DOHH2 (cell line): ENCODE data around the gene DHRS3.

Experiments used
- H3F3A ChIP-seq: fragments of 200-600 bp; sonication (generic), shearing (Covaris generic); 2 replicates; pipeline ENCODE4 v1.6.0; 2016; ENCODE audit warnings: antibody characterized with exemption, mild to moderate bottlenecking; ENCODE audit not compliant: control insufficient read depth, insufficient read depth
- H3K27ac ChIP-seq: fragments of 200-600 bp; sonication (generic); 2 replicates; pipeline ENCODE4 v1.5.1; 2014; ENCODE audit warnings: low read depth, mild to moderate bottlenecking, low read length, moderate library complexity
- H3K27me3 ChIP-seq: fragments of 200-600 bp; sonication (generic); 2 replicates; pipeline ENCODE4 v1.6.1; 2014; ENCODE audit warnings: mild to moderate bottlenecking, low read length, mixed read lengths; ENCODE audit not compliant: control insufficient read depth
- H3K36me3 ChIP-seq: fragments of 200-600 bp; sonication (generic); 2 replicates; pipeline ENCODE4 v1.6.1; 2014; ENCODE audit warnings: mild to moderate bottlenecking, low read length, moderate library complexity, mixed read lengths; ENCODE audit not compliant: control insufficient read depth
- H3K4me1 ChIP-seq: fragments of 200-600 bp; sonication (generic); 2 replicates; pipeline ENCODE4 v1.6.1; 2014; ENCODE audit warnings: mild to moderate bottlenecking, low read length, mixed read lengths; ENCODE audit not compliant: control insufficient read depth
- H3K4me2 ChIP-seq: fragments of 200-600 bp; sonication (generic); 2 replicates; pipeline ENCODE4 v1.6.0; 2014; ENCODE audit warnings: mild to moderate bottlenecking, low read length, moderate library complexity
- H3K4me3 ChIP-seq: fragments of 200-600 bp; sonication (generic); 2 replicates; pipeline ENCODE4 v1.5.1; 2014; ENCODE audit warnings: mild to moderate bottlenecking, low read length, mixed read lengths
- H3K79me2 ChIP-seq: fragments of 200-600 bp; sonication (generic); 2 replicates; pipeline ENCODE4 v1.6.1; 2014; ENCODE audit warnings: mild to moderate bottlenecking, low read length, mixed read lengths; ENCODE audit not compliant: control insufficient read depth
- H3K9me2 ChIP-seq: fragments of 200-600 bp; sonication (generic); replicated peaks from 2 replicates; pipeline ENCODE4 v1.6.1; 2014; ENCODE audit warnings: mild to moderate bottlenecking, low read length, mixed read lengths; ENCODE audit not compliant: control insufficient read depth
- H3K9me3 ChIP-seq: fragments of 200-600 bp; sonication (generic); 2 replicates; pipeline ENCODE4 v1.6.1; 2014; ENCODE audit warnings: antibody characterized with exemption, low read length, mixed read lengths; ENCODE audit not compliant: control insufficient read depth, insufficient read depth
- H4K20me1 ChIP-seq: fragments of 200-600 bp; sonication (generic); 2 replicates; pipeline ENCODE4 v1.6.0; 2014; ENCODE audit warnings: low read depth, mild to moderate bottlenecking, antibody characterized with exemption, low read length, moderate library complexity; ENCODE audit not compliant: control insufficient read depth, insufficient read depth
- EZH2phosphoT487 ChIP-seq: fragments of 200-600 bp; sonication (generic); IDR thresholded peaks from 2 replicates; pipeline ENCODE4 v1.6.1; 2017; ENCODE audit warnings: borderline replicate concordance, mild to moderate bottlenecking, antibody characterized with exemption, low read length, moderate library complexity, mixed read lengths
- TF ChIP-seq, protein P1 (sequence below): fragments of 200-600 bp; sonication (generic); IDR thresholded peaks from one replicate; pipeline ENCODE4 v1.5.1; 2014; ENCODE audit warnings: antibody characterized with exemption, mild to moderate bottlenecking, low read depth, low read length; ENCODE audit not compliant: poor library complexity, severe bottlenecking

Gene DHRS3

DNA sequence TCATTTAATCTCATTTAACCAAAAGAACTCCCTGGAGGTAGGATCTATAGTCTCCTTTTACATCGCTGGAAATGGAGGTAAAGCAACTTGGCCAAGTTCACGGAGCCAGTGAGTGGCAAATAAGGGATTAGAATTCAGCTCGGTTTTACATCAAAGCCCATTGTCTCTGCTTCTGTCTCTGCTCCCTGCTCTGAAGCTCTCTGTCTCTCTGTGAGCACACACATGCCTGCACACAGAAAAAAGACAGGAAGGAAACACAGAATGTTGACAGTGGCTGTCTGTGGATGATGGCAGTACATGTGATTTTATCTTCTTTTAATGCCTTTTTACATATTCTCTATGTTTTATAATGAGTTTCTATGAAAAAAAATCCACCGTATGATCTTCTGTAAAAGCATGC is 8.9 kb upstream of the DHRS3 start:
- Histone ChIP-seq H3F3A (no peaks in the 10 kb centered on the region), H3K4me3 (no peak overlapping the region)

DNA sequence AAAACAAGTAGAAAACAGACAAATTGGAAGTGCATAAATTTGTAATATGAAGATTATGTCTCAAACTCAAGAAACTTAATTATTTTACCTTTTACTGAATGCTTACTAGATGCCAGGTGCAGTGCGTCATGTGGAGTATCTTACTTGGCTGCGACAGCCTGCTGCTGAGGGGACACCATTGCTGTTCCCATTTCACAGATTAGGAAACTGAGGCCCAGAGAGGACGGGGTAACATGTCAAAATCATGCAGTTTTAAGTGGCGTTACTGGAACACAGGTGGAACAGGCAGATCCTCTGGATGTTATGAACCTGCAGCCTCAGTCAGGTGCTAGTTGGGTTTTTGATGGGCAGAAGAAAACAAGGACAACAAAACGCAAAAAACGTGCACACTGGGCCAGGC is 7.3 kb upstream of the DHRS3 start:
- Histone ChIP-seq H3K9me3 (no peaks in the 10 kb centered on the region), H3F3A (no peaks in the 10 kb centered on the region), H3K79me2 (no peaks in the 10 kb centered on the region), H3K4me1 (no peaks in the 10 kb centered on the region), H3K9me2 (no peaks in the 10 kb centered on the region), H3K27ac (no peak overlapping the region), H4K20me1 (no peaks in the 10 kb centered on the region), H3K36me3 (no peaks in the 10 kb centered on the region), H3K4me2 (no peak overlapping the region), H3K4me3 (no peak overlapping the region), H3K27me3 (peaks cover under 1% of the 10 kb centered on the region)
- TF ChIP-seq, protein P1, sequence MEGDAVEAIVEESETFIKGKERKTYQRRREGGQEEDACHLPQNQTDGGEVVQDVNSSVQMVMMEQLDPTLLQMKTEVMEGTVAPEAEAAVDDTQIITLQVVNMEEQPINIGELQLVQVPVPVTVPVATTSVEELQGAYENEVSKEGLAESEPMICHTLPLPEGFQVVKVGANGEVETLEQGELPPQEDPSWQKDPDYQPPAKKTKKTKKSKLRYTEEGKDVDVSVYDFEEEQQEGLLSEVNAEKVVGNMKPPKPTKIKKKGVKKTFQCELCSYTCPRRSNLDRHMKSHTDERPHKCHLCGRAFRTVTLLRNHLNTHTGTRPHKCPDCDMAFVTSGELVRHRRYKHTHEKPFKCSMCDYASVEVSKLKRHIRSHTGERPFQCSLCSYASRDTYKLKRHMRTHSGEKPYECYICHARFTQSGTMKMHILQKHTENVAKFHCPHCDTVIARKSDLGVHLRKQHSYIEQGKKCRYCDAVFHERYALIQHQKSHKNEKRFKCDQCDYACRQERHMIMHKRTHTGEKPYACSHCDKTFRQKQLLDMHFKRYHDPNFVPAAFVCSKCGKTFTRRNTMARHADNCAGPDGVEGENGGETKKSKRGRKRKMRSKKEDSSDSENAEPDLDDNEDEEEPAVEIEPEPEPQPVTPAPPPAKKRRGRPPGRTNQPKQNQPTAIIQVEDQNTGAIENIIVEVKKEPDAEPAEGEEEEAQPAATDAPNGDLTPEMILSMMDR, result no peak
- TF ChIP-seq EZH2phosphoT487, result no peak

More for the DNA sequence above, 8.9 kb upstream of the DHRS3 start:
- TF ChIP-seq, protein P1, result no peak
- no peak for TF ChIP-seq EZH2phosphoT487
- no peak overlapping the region for H3K4me2 ChIP-seq
- H3K27me3 ChIP-seq, result no peaks in the 10 kb centered on the region; the same call in 1 of the 2 replicates
- H4K20me1 ChIP-seq, result no peaks in the 10 kb centered on the region
- no peak overlapping the region for H3K27ac ChIP-seq
- H3K4me1 ChIP-seq, result no peaks in the 10 kb centered on the region
- H3K9me3 ChIP-seq, result no peaks in the 10 kb centered on the region
- H3K79me2 ChIP-seq, result no peaks in the 10 kb centered on the region
- H3K9me2 ChIP-seq, result no peaks in the 10 kb centered on the region
- H3K36me3 ChIP-seq, result no peaks in the 10 kb centered on the region

- H3K36me3 ChIP-seq, result no peaks in the 10 kb centered on the region
- TF ChIP-seq EZH2phosphoT487, result no peak
- TF ChIP-seq, protein P1, result no peak
- peaks cover 23% of the 10 kb centered on the region for H3K27me3 ChIP-seq
- H3K4me3 ChIP-seq, result no peak overlapping the region
- H4K20me1 ChIP-seq, result no peaks in the 10 kb centered on the region
- H3K9me2 ChIP-seq, result no peaks in the 10 kb centered on the region
- H3K9me3 ChIP-seq, result no peaks in the 10 kb centered on the region
- peaks cover 9% of the 10 kb centered on the region; the same call in 1 of the 2 replicates for H3K4me1 ChIP-seq
- H3K4me2 ChIP-seq, result no peak overlapping the region
- no peaks in the 10 kb centered on the region for H3K79me2 ChIP-seq
- no peak overlapping the region for H3K27ac ChIP-seq
- no peaks in the 10 kb centered on the region for H3F3A ChIP-seq
Measured at GRCh38 chr1:12622506-12622905, 4.5 kb upstream of the DHRS3 start.
